ENCODE measurements around the gene HASPIN.

HASPIN gene

DNA sequence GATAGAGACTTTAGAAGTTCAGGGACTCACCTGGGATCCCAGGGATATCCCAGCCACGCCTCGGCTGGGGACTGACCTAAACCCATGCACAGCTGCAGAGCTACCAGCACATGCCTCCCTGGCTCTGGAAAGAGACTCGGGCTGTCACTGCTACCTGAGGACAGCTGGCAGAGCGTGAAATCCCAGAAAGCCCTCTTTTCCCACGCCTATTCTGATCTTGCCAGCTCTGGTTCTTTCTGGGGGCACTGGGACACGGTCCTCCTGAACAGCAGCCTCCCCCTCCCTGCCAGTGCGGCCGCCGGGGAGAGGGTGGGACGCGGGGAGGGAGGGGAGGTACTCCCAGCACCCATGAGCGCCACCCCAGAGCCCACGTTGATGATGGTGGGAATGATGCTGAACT lies 38.5 kb upstream of the HASPIN start:
- no peak overlapping the region for H3K9ac ChIP-seq (ENCODE audit: low read length)
- no peaks in the 10 kb centered on the region for H3K79me2 ChIP-seq (ENCODE audit: insufficient read depth, low read length)

DNA sequence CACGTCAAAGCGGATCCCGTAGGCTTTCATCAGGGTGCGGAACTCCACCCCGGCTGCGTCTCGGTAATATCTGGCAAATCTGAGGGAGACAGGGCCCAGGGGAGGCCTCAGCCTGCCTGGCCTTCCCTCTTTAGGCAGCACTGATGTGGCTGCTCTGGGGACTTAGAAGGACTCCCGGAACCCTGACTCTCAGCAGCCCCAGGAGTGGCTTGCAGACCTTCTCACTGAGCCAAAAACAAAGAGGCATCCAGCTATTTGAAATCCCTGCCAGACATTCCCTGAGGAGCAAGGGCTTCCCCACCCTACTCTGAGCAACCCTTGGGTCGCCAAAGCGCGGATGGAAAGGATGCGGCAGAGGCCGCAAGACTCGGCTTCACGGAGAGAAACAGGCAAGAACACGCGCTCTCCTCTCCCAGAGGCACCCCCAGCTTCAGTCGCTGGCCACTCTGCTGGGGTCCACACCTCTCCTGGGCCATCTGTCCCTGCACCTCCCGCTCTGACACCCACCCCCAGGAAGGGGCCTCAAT lies 35.6 kb upstream of the HASPIN start:
- Histone ChIP-seq H4K20me1 (ENCODE audit: insufficient read depth, low read length) (no peaks in the 10 kb centered on the region), H3K9ac (ENCODE audit: low read length) (peak overlapping the region; percentile 44; the same call in 1 of the 2 replicates), H3K79me2 (ENCODE audit: insufficient read depth, low read length) (no peaks in the 10 kb centered on the region), H3K27ac (ENCODE audit: low read depth, low read length, poor library complexity, severe bottlenecking) (peak overlapping the region; percentile 92), H3K4me1 (ENCODE audit: insufficient read depth, low read length, severe bottlenecking) (peaks cover 39% of the 10 kb centered on the region), H3K9me3 (ENCODE audit: low read length) (no peaks in the 10 kb centered on the region), H3K4me3 (ENCODE audit: low read depth, low read length, poor library complexity, severe bottlenecking) (peak overlapping the region; percentile 25), H3K27me3 (ENCODE audit: insufficient read depth, low read length) (no peaks in the 10 kb centered on the region), H3K9me2 (ENCODE audit: low read depth, low read length) (no peaks in the 10 kb centered on the region), H3F3A (ENCODE audit: insufficient read depth, low read length) (no peaks in the 10 kb centered on the region; the same call in 1 of the 2 replicates), H3K4me2 (ENCODE audit: low read length) (peak overlapping the region; percentile 51), H3K36me3 (ENCODE audit: insufficient read depth, low read length) (peaks cover 5% of the 10 kb centered on the region; the same call in 1 of the 2 replicates), H2AFZ (ENCODE audit: low read length) (no peak overlapping the region)
- TF ChIP-seq, protein P1, sequence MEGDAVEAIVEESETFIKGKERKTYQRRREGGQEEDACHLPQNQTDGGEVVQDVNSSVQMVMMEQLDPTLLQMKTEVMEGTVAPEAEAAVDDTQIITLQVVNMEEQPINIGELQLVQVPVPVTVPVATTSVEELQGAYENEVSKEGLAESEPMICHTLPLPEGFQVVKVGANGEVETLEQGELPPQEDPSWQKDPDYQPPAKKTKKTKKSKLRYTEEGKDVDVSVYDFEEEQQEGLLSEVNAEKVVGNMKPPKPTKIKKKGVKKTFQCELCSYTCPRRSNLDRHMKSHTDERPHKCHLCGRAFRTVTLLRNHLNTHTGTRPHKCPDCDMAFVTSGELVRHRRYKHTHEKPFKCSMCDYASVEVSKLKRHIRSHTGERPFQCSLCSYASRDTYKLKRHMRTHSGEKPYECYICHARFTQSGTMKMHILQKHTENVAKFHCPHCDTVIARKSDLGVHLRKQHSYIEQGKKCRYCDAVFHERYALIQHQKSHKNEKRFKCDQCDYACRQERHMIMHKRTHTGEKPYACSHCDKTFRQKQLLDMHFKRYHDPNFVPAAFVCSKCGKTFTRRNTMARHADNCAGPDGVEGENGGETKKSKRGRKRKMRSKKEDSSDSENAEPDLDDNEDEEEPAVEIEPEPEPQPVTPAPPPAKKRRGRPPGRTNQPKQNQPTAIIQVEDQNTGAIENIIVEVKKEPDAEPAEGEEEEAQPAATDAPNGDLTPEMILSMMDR (IDR thresholded peaks at IDR 0.05; ENCODE audit: low read length), result no peak
- TF ChIP-seq EZH2 (IDR thresholded peaks at IDR 0.05; ENCODE audit: borderline replicate concordance, low read length), result no peak

More for the DNA sequence above, 38.5 kb upstream of the HASPIN start:
- H3K9me3 ChIP-seq (ENCODE audit: low read length), result no peaks in the 10 kb centered on the region
- H3K4me1 ChIP-seq (ENCODE audit: insufficient read depth, low read length, severe bottlenecking), result peaks cover 24% of the 10 kb centered on the region
- no peaks in the 10 kb centered on the region for H3K27me3 ChIP-seq (ENCODE audit: insufficient read depth, low read length)
- H3K4me2 ChIP-seq (ENCODE audit: low read length), result no peak overlapping the region
- no peaks in the 10 kb centered on the region; the same call in 1 of the 2 replicates for H3F3A ChIP-seq (ENCODE audit: insufficient read depth, low read length)
- no peaks in the 10 kb centered on the region for H4K20me1 ChIP-seq (ENCODE audit: insufficient read depth, low read length)
- no peak overlapping the region for H3K4me3 ChIP-seq (ENCODE audit: low read depth, low read length, poor library complexity, severe bottlenecking)
- H3K27ac ChIP-seq (ENCODE audit: low read depth, low read length, poor library complexity, severe bottlenecking), result peak overlapping the region; percentile 88
- H3K36me3 ChIP-seq (ENCODE audit: insufficient read depth, low read length), result peaks cover 12% of the 10 kb centered on the region; the same call in 1 of the 2 replicates
- H2AFZ ChIP-seq (ENCODE audit: low read length), result no peak overlapping the region
- TF ChIP-seq, protein P1 (IDR thresholded peaks at IDR 0.05; ENCODE audit: low read length), result no peak
- TF ChIP-seq EZH2 (IDR thresholded peaks at IDR 0.05; ENCODE audit: borderline replicate concordance, low read length), result no peak
- H3K9me2 ChIP-seq (ENCODE audit: low read depth, low read length), result no peaks in the 10 kb centered on the region

DNA sequence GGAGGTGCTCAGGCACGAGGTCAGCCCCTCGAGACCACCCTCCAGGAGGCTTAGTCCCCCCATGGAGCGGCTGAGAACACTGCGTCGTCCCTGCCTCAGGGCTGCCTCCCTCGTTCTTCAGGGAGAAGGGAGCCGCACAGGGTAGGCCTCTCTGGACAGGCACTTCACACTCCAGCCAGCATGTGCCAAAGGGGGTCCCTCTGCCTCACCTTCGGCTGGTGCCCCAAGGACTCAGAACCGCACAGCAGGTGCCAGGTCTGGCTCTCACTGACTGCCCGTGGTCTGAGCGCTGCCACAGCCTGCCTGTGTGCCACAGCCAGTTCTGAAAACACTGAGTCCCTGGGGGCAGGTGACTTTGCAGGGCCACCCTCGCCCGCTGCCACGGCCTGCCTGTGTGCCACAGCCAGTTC lies 34.8 kb upstream of the HASPIN start:
- H3K27ac ChIP-seq (ENCODE audit: low read depth, low read length, poor library complexity, severe bottlenecking), result peak overlapping the region; percentile 92
- peak overlapping the region; percentile 51; the same call in 1 of the 2 replicates for H3K4me2 ChIP-seq (ENCODE audit: low read length)
- H4K20me1 ChIP-seq (ENCODE audit: insufficient read depth, low read length), result no peaks in the 10 kb centered on the region

More for the DNA sequence above, 34.8 kb upstream of the HASPIN start:
- peak overlapping the region; percentile 25 for H3K4me3 ChIP-seq (ENCODE audit: low read depth, low read length, poor library complexity, severe bottlenecking)
- peaks cover 5% of the 10 kb centered on the region; the same call in 1 of the 2 replicates for H3K36me3 ChIP-seq (ENCODE audit: insufficient read depth, low read length)
- no peak overlapping the region for H2AFZ ChIP-seq (ENCODE audit: low read length)
- H3K79me2 ChIP-seq (ENCODE audit: insufficient read depth, low read length), result no peaks in the 10 kb centered on the region; the same call in 1 of the 2 replicates
- H3F3A ChIP-seq (ENCODE audit: insufficient read depth, low read length), result no peaks in the 10 kb centered on the region; the same call in 1 of the 2 replicates
- no peaks in the 10 kb centered on the region for H3K27me3 ChIP-seq (ENCODE audit: insufficient read depth, low read length)
- TF ChIP-seq, protein P1 (IDR thresholded peaks at IDR 0.05; ENCODE audit: low read length), result no peak
- TF ChIP-seq EZH2 (IDR thresholded peaks at IDR 0.05; ENCODE audit: borderline replicate concordance, low read length), result no peak
- H3K9ac ChIP-seq (ENCODE audit: low read length), result peak overlapping the region; percentile 44; the same call in 1 of the 2 replicates
- no peaks in the 10 kb centered on the region for H3K9me3 ChIP-seq (ENCODE audit: low read length)
- H3K9me2 ChIP-seq (ENCODE audit: low read depth, low read length), result no peaks in the 10 kb centered on the region
- H3K4me1 ChIP-seq (ENCODE audit: insufficient read depth, low read length, severe bottlenecking), result peaks cover 41% of the 10 kb centered on the region

Data from OCI-LY1 (cell line).